Activated naive CD4-positive, alpha-beta T cell treated with anti-CD3 and anti-CD28 coated beads for 36 hours (primary cell): ENCODE measurements around the gene BASP1. TPM values are rescaled to one million over a fixed set of nuclear protein-coding genes. Genes with fewer than 3 reads are reported as not detected.

Source experiments
- CTCF ChIA-PET: fragments of 350-600 bp; sonication (Branson Sonifier 250); formaldehyde crosslinking; loops from one replicate; lab custom pipeline; 2021; ENCODE audit warnings: antibody characterized with exemption; lab: Charles Lee
- DNase-seq: peaks from one replicate; pipeline ENCODE4 v3.0.0-alpha.2; 2020
- H3K27ac Mint-ChIP-seq: one replicate; pipeline ENCODE4 v1.8.0; 2021; ENCODE audit warnings: mild to moderate bottlenecking, mixed read lengths
- H3K27me3 Mint-ChIP-seq: one replicate; pipeline ENCODE4 v1.8.0; 2021; ENCODE audit warnings: low read depth, mixed read lengths
- H3K36me3 Mint-ChIP-seq: one replicate; pipeline ENCODE4 v1.8.0; 2021; ENCODE audit warnings: low read depth, mixed read lengths
- H3K4me1 Mint-ChIP-seq: one replicate; pipeline ENCODE4 v1.8.0; 2021; ENCODE audit warnings: low read depth, mixed read lengths
- H3K4me3 Mint-ChIP-seq: one replicate; pipeline ENCODE4 v1.8.0; 2021; ENCODE audit warnings: mild to moderate bottlenecking, moderate library complexity, mixed read lengths
- H3K9me3 Mint-ChIP-seq: one replicate; pipeline ENCODE4 v1.8.0; 2021; ENCODE audit warnings: mixed read lengths
- intact Hi-C: fragments of 100-400 bp; cut with micrococcal nuclease; formaldehyde crosslinking; loops from one replicate; pipeline ENCODE4 v1.15.1; 2023
- total RNA-seq, 2 experiments: library from RNA; stranded (reverse); gene quantifications; one replicate each; pipeline ENCODE4 v1.2.3, GENCODE V29; 2021

BASP1 gene
- total RNA-seq, 2 experiments from 2014 or later: 0.62 to 0.94 TPM

DNA sequence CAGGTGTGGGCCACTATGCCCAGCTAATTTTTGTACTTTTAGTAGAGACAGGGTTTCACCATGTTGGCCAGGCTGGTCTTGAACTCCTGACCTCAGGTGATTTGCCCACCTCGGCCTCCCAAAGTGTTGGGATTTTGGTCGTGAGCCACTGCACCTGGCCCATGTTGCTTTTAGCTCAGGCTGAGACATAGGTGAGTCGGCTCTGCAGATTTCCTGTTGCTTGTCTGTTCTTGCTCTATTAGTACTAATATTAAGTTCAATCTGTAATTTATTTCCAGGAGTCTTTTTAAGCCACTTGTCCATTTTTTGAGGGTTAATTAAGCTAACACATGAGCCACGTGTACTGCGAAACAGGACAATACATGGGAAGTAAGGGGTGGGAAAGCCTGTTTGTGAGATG lies 21.4 kb upstream of the BASP1 start:
- intact Hi-C loops: no loop called here
- H3K9me3 Mint-ChIP-seq: no peaks in the 10 kb centered on the region
- no peak for DNase-seq
- no peaks in the 10 kb centered on the region for H3K4me1 Mint-ChIP-seq
- H3K4me3 Mint-ChIP-seq: no peak overlapping the region
- CTCF ChIA-PET: interaction anchor here (0.6 to 1.0 kb wide), 4 partner anchors 9 to 207 kb away, joined by 3 to 4 read pairs (median 3); no protein-coding TSS in a partner anchor
- no peaks in the 10 kb centered on the region for H3K36me3 Mint-ChIP-seq
- H3K27me3 Mint-ChIP-seq: peaks cover 12% of the 10 kb centered on the region
- no peak overlapping the region for H3K27ac Mint-ChIP-seq

DNA sequence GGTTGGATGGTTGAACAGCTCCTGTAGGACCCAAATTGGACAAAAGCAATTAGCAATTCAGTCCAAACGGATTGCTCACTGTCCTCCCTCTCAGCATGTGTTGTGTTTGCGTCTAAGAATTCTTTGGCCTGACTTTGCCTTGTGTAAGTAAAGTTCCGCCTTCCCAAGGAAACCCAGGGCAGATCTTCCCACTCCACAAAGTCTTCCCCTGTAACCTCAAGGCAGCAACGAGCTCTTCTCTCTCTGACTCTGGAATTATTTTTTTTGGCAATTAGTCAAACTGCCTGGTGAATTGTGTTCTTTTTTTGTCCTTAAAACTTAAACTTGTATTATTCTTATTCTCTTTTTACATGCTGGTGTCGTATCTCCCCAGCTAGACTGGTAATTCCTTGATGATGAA lies 20.7 kb upstream of the BASP1 start:
- Mint-ChIP-seq H3K4me1 (no peaks in the 10 kb centered on the region), H3K4me3 (no peak overlapping the region), H3K27me3 (peaks cover 10% of the 10 kb centered on the region), H3K27ac (no peak overlapping the region), H3K9me3 (no peaks in the 10 kb centered on the region), H3K36me3 (no peaks in the 10 kb centered on the region)
- intact Hi-C loops: no loop called here
- DNase-seq: no peak
- CTCF ChIA-PET: interaction anchor here (0.6 to 1.0 kb wide), 3 partner anchors 10 to 207 kb away, joined by 3 to 4 read pairs (median 3); no protein-coding TSS in a partner anchor

DNA sequence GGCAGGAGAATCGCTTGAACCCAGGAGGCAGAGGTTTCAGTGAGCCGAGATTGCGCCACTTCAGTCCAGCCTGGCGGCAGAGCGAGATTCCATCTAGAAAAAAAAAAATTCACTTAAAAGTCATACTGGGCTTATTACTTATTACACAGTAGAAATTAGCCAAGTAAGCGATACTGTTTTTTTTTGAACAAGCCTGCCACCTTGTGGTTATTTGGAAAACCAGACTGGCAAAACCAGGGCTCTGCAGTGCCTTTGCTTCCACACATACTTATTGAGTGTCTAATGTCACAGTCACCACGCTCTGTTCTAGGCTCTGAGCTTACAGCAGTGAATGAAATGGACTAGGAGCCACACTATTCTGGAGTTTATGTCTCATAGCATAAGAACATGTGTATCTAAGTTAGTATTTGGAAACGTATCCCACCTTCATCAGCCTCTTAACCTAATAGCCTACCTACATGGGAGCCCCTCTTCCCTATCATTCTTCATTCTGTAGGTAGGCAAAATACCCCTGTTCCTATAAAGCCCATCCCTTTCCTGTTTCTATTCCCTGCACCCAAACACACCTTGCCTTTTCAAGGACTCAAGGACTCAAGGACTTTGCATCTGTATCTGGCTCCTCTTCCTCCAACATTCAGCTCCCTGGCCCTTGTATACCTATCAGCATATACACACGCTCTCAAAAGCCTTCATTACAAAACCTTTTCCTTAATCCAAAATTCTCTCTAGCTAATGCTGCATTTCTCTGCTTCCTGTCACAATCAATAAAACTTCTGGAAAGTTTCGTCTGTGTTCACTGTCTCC lies 13.9 kb upstream of the BASP1 start:
- Mint-ChIP-seq H3K9me3 (no peaks in the 10 kb centered on the region), H3K4me3 (no peak overlapping the region), H3K27ac (no peak overlapping the region), H3K36me3 (no peaks in the 10 kb centered on the region), H3K27me3 (peaks cover 18% of the 10 kb centered on the region), H3K4me1 (no peaks in the 10 kb centered on the region)
- CTCF ChIA-PET: interaction anchor here (0.5 to 1.9 kb wide), 8 partner anchors 13 to 1042 kb away, joined by 3 to 6 read pairs (median 4); no protein-coding TSS in a partner anchor
- intact Hi-C loops: loop anchor here (1.0 kb wide), 1 partner anchor 412 kb away; no protein-coding TSS in a partner anchor
- no peak for DNase-seq

DNA sequence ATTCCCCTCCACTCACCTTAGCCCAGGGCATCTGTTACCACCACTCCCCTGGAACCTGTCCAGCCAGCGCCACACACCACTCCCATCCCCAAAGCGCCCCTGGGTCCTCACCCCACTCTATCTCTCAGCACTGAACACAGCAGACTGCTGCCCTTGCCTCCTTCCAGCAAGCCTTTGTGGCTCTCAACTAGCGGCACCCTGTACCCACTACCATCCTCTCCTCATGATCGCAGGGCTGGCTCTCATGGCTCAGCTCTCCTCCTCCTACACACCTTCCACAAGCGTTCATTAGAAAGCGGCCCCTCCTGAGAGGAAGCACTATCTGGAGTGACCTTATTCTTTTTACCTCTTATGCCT lies 13.3 kb upstream of the BASP1 start:
- intact Hi-C loops: no loop called here
- DNase-seq: no peak
- Mint-ChIP-seq H3K27me3 (peaks cover 18% of the 10 kb centered on the region), H3K4me3 (no peak overlapping the region), H3K36me3 (no peaks in the 10 kb centered on the region), H3K9me3 (no peaks in the 10 kb centered on the region), H3K27ac (no peak overlapping the region), H3K4me1 (no peaks in the 10 kb centered on the region)
- CTCF ChIA-PET: interaction anchor here (0.5 to 1.9 kb wide), 6 partner anchors 9 to 1043 kb away, joined by 3 to 5 read pairs (median 4); no protein-coding TSS in a partner anchor

DNA sequence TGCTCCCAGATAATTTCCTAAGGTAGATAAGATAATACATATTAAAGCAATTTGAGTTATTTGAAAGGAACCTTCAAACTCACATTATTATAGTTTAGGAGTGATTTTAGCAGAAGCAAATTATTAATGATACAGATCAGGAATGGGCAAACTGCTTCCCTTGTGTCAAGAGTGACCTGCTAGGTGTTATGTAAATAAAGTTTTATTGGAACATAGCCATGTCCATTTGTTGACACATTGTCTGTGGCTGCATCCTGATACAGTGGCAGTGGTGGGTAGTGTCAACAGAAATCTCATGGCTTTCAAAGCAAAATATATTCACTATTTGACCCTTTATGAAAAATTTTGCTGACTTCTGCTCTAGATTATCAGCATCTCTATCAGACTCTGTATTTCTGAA lies 11.4 kb upstream of the BASP1 start:
- H3K27ac Mint-ChIP-seq: no peak overlapping the region
- CTCF ChIA-PET: no interaction called here

DNA sequence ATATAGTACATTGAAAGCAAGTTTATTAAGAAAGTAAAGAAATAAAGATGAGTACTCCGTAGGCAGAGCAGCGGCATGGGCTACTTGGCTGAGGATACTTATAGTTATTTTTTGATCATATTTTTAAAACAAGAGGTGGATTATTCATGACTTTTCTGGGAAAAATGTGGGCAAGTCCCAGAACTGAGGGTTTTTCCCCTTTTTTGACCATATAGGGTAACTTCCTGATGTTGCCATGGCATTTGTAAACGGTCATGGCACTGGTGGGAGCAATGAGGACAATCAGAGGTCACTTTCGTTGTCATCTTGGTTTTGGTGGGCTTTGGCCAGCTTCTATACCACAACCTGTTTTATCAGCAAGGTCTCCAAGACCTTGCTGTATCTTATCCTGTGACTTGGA lies 5.2 kb upstream of the BASP1 start:
- CTCF ChIA-PET: no interaction called here
- H3K27me3 Mint-ChIP-seq: peaks cover 22% of the 10 kb centered on the region
- peaks cover 7% of the 10 kb centered on the region for H3K4me1 Mint-ChIP-seq
- H3K27ac Mint-ChIP-seq: no peak overlapping the region
- H3K9me3 Mint-ChIP-seq: no peaks in the 10 kb centered on the region
- intact Hi-C loops: no loop called here
- no peak for DNase-seq
- no peak overlapping the region for H3K4me3 Mint-ChIP-seq
- H3K36me3 Mint-ChIP-seq: no peaks in the 10 kb centered on the region

More for the DNA sequence above, 11.4 kb upstream of the BASP1 start:
- Mint-ChIP-seq H3K27me3 (peaks cover 14% of the 10 kb centered on the region), H3K36me3 (no peaks in the 10 kb centered on the region), H3K4me3 (no peak overlapping the region), H3K9me3 (no peaks in the 10 kb centered on the region), H3K4me1 (no peaks in the 10 kb centered on the region)
- intact Hi-C loops: no loop called here
- no peak for DNase-seq

DNA sequence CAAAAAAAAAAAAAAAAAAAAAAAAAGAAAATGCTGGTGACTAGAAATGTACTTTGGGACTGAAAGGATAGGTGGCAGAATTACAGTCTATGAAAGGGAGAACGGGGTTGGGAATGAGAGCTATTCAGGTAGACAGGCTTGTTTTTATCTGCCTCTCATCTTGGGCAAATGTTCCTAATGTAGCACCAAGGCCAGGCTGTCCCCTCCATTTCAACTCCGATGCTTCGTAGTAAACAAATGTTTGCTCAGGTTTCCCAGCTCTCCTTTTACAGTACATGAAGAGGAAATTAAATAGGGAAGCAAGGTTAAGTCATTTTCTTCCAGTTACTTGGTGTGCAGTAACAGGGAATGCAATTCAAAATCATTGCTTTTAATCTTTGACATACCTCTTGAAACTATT lies 4.4 kb upstream of the BASP1 start:
- H3K27me3 Mint-ChIP-seq: peaks cover 22% of the 10 kb centered on the region
- no peak for DNase-seq
- peaks cover 7% of the 10 kb centered on the region for H3K4me1 Mint-ChIP-seq
- H3K36me3 Mint-ChIP-seq: no peaks in the 10 kb centered on the region
- CTCF ChIA-PET: no interaction called here
- no peak overlapping the region for H3K27ac Mint-ChIP-seq
- H3K9me3 Mint-ChIP-seq: no peaks in the 10 kb centered on the region
- intact Hi-C loops: no loop called here
- no peak overlapping the region for H3K4me3 Mint-ChIP-seq

DNA sequence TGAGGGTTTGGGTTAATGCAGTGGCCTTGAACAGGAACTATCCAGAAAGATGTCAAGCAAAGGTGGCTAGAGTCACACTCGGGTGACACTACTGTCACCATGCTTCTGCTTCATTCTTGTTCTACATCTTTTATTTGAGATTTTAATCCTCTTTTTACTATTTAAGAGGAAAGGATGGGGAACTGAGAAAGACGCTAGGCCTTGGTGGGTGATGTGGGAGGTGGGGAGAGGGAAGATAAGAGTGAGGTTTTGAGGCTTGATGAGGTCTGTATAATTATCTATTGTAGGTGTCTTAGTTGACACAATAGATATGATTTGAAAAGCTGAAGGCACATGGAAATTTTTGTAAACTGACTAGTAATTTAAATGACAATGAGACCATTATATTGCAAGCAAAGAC lies 3.5 kb upstream of the BASP1 start:
- Mint-ChIP-seq H3K27me3 (peaks cover 25% of the 10 kb centered on the region), H3K4me3 (no peak overlapping the region), H3K36me3 (no peaks in the 10 kb centered on the region), H3K4me1 (peaks cover 10% of the 10 kb centered on the region), H3K27ac (no peak overlapping the region), H3K9me3 (no peaks in the 10 kb centered on the region)
- DNase-seq: no peak
- intact Hi-C loops: no loop called here
- CTCF ChIA-PET: no interaction called here

DNA sequence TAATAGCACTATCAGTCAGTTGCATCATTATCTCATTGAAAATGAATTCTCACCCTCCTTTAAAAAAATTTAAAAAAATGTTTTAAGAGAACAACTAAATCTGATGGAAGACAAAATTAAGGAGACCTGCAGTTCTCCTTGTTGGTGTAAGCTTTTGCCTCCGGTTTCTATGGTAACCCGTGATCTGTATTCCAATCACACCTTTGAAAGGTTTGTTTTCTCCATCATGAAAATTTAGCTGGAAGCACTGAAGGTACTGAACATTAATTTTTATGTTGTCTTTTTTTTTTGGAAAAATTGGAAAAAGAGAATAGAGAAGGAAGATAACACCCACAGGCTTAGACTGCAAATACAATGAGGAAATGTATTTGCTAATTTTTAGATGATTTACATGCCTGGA lies 2.5 kb upstream of the BASP1 start:
- H3K4me1 Mint-ChIP-seq: peaks cover 14% of the 10 kb centered on the region
- peaks cover 34% of the 10 kb centered on the region for H3K27me3 Mint-ChIP-seq
- no peak overlapping the region for H3K4me3 Mint-ChIP-seq
- intact Hi-C loops: no loop called here
- H3K36me3 Mint-ChIP-seq: peaks cover 2% of the 10 kb centered on the region
- CTCF ChIA-PET: interaction anchor here (0.6 to 1.6 kb wide), 4 partner anchors 9 to 1090 kb away, joined by 3 to 5 read pairs (median 4); no protein-coding TSS in a partner anchor
- H3K27ac Mint-ChIP-seq: no peak overlapping the region
- H3K9me3 Mint-ChIP-seq: no peaks in the 10 kb centered on the region
- no peak for DNase-seq

DNA sequence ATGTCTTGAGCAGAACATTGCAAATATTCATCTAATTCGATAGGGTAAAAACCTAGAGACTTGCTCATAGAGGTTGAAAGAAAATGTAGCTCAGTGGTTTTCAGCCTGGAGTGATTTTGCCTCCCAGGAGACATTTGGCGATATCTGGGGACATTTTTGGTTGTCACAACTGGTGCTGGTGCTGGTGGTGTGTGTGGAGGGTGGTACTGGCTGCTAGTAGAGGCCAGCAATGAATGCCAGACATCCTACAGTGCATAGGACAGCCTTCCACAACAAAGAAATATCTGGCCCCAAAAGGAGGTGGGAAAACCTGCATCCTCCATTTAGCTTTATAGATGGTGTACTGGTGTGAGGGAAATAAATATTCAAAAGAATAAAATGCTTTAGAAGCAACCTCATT lies 2.1 kb upstream of the BASP1 start:
- H3K4me1 Mint-ChIP-seq: peaks cover 14% of the 10 kb centered on the region
- peaks cover 38% of the 10 kb centered on the region for H3K27me3 Mint-ChIP-seq
- intact Hi-C loops: no loop called here
- no peak overlapping the region for H3K27ac Mint-ChIP-seq
- no peaks in the 10 kb centered on the region for H3K9me3 Mint-ChIP-seq
- CTCF ChIA-PET: interaction anchor here (0.8 to 1.6 kb wide), 4 partner anchors 9 to 1102 kb away, joined by 3 to 5 read pairs (median 4); no protein-coding TSS in a partner anchor
- DNase-seq: no peak
- H3K4me3 Mint-ChIP-seq: no peak overlapping the region
- peaks cover 2% of the 10 kb centered on the region for H3K36me3 Mint-ChIP-seq

DNA sequence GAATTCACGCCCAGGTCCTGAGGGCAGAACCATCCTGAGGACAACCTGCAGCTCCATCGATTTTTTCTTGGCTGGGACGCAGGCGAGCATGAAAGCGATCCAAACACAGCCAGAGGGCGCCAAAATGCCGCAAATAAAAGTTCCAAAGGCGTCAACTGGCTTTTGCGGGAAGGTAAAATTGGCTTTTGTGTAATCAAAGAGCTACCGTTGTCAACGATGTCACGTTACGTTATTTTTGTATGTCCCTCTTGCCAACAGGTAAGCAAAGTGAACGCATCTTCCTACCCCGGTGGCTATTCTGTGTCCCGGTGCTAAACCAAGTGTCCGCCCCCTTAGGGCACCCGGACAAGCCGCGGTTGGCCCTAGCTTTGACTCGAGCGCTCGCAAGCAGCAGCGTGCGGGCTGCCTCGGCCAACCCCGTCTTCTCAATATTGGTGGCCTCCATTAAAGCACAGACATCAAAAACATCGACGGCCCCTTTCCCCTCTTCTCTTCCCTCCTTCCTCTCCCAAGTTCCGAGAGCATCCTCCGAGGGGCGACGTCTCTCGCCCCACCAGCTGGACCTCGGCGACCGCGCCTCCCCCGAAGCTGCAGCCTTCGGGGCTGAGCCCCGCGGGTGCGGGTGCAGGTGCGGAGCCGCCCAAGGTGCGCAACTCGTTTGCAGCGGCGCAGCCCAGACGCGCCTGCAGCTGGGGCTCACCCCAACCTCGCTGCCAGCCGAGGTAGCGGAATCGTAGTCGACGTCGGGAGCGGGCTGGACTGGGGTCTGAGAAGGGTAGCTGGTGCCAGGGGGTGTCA lies 1.1 kb upstream of the BASP1 start:
- DNase-seq: peak; percentile 81
- Mint-ChIP-seq H3K9me3 (no peaks in the 10 kb centered on the region), H3K4me3 (peak overlapping the region; percentile 47), H3K36me3 (peaks cover 2% of the 10 kb centered on the region), H3K27me3 (peaks cover 41% of the 10 kb centered on the region), H3K27ac (no peak overlapping the region), H3K4me1 (peaks cover 14% of the 10 kb centered on the region)
- CTCF ChIA-PET: interaction anchor here (0.6 to 1.6 kb wide), 12 partner anchors 8 to 1101 kb away, joined by 3 to 5 read pairs (median 4); no protein-coding TSS in a partner anchor
- intact Hi-C loops: loop anchor here (1.0 to 2.0 kb wide), 4 partner anchors 1066 to 1482 kb away; no protein-coding TSS in a partner anchor

DNA sequence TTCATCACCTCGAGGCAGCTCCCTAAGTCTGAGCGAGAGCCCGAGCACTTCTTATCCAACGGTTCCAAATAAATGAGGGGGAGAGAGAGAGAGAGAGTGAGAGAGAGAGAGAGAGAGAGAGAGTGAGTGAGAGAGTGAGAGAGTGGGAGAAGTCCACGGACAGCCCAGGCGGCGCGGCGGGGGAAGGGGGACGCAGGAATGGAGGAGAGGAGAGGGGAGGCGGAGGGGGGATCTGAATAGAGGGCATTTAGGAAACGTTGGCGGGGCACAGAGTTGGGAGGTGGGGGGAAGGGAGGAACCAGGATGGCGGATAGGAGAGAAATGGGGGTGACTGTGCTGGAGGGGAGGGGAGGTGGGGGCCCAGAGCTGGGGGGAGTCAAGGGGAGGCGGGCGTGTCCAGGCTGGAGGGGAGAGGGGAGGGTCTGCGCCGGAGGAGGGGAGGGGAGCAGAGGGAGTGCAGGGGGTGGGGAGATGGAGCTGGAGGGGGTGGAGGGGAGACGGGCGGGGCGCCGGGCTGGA lies 398 bp upstream of the BASP1 start:
- intact Hi-C loops: loop anchor here (1.0 to 2.0 kb wide), 4 partner anchors 1065 to 1481 kb away; no protein-coding TSS in a partner anchor
- peaks cover 14% of the 10 kb centered on the region for H3K4me1 Mint-ChIP-seq
- H3K36me3 Mint-ChIP-seq: peaks cover 2% of the 10 kb centered on the region
- CTCF ChIA-PET: interaction anchor here (0.6 to 1.5 kb wide), 8 partner anchors 9 to 1101 kb away, joined by 3 to 5 read pairs (median 4); no protein-coding TSS in a partner anchor
- peak overlapping the region; percentile 47 for H3K4me3 Mint-ChIP-seq
- no peaks in the 10 kb centered on the region for H3K9me3 Mint-ChIP-seq
- H3K27ac Mint-ChIP-seq: no peak overlapping the region
- DNase-seq: no peak
- H3K27me3 Mint-ChIP-seq: peaks cover 42% of the 10 kb centered on the region
